DMS153 (cell line): ENCODE measurements around the gene TMEM43.

Source experiments
- DNase-seq: peaks from one replicate; lab custom pipeline; 2025; lab: John Stamatoyannopoulos, UW

The TMEM43 gene

GRCh38 chr3:14178247-14179113 is 53.6 kb downstream of the TMEM43 start, which contains the start of the genes LSM3 and XPC:
LSM3 (plus strand) TSS chr3:14178817; CDS start chr3:14178861, 44 bp downstream.
XPC (minus strand) TSS chr3:14178601; CDS start chr3:14178568, 33 bp downstream.
- peak; percentile 91 for DNase-seq

DNA sequence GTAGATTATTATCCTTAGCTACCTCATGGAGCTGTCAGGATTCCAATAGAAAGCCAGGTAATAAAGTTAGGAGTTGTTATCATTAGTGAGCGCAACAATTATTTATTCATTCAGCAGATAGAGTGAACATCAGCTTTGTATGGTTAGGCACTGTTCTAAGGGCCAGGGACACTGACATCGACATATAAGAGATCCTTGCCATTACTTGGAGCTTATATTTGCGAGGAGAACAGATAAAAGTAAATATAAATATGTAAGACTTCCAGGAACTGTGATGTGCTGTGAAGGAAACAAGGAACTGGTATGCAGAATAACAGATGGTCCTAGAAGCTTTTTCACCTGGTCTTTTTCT is 54.2 kb downstream of the TMEM43 start:
- DNase-seq: no peak

DNA sequence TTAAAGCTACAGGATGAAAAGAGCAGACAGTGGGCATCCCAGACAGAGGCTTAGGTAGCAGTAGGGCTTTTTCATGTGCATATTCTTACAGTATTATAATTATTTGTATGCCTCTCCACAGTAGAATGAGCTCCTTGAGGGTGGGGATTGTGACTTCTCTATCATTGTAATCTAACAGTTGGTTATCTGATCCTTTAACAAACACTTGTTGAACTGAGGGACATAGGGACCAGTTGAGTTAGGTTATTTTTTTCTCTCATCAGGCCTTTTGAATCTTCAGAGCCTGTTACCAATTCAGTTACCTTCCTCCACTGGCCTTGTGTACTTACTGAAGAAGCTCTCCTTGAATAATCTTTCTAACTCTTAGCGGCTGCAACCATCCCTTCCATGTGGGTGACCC is 54.9 kb downstream of the TMEM43 start:
- DNase-seq: no peak

DNA sequence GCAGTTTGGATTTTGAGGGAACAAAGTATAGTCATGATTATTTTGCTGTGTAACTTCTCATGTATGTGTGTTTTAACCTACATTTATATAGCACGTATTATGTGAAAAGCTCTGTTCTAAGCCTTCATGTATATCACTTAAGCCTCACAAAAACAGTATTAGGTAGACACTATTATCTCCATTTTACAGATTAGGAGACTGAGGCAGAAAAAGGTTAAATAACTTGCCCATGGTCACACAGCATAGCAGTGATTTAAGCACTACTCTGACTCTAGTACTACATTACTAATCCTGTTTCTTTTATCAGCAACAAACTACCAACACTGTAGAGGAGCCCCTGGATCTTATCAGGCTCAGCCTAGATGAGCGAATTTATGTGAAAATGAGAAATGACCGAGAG is 56.4 kb downstream of the TMEM43 start:
- no peak for DNase-seq

DNA sequence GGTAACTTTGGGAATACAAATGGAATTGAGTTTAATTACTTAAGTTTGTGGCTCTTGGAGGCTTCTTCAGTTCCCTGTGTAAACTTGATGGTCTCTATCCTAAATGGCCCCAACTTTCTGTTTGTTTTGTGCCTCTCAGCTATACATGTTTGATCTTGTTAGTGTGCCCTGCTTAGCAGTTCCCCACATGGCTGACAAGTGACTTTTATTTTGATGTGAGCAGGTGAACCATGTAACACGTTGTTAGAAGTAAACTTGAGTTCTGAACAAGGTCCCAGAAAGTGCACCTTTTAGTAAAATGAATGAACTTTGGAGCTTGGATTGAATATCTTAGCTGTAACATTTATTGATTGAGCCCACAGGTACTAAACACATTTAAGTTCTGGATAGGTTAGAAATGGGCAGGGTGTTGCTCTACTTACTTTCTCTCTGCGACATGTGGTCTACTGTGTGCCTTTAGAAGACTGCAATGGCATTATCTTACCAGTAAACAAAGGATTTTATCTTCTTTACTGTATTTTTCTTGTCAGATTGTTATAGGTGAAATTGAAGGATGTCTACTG is 58.2 kb downstream of the TMEM43 start:
- DNase-seq: no peak

- no peak for DNase-seq
Measured at GRCh38 chr3:14186854-14187458, 62.1 kb downstream of the TMEM43 start.

- no peak for DNase-seq
Measured at GRCh38 chr3:14188041-14188754, 63.3 kb downstream of the TMEM43 start.
